Activated CD8-positive, alpha-beta memory T cell treated with anti-CD3 and anti-CD28 coated beads, Interleukin-2, amount 50 U/mL, for 24 hours (primary cell): ENCODE measurements around the gene LARGE1.

Source experiments
- DNase-seq: peaks from one replicate; pipeline ENCODE4 v3.0.0-alpha.2; 2020; ENCODE audit errors: extremely low read depth

The LARGE1 gene

DNA sequence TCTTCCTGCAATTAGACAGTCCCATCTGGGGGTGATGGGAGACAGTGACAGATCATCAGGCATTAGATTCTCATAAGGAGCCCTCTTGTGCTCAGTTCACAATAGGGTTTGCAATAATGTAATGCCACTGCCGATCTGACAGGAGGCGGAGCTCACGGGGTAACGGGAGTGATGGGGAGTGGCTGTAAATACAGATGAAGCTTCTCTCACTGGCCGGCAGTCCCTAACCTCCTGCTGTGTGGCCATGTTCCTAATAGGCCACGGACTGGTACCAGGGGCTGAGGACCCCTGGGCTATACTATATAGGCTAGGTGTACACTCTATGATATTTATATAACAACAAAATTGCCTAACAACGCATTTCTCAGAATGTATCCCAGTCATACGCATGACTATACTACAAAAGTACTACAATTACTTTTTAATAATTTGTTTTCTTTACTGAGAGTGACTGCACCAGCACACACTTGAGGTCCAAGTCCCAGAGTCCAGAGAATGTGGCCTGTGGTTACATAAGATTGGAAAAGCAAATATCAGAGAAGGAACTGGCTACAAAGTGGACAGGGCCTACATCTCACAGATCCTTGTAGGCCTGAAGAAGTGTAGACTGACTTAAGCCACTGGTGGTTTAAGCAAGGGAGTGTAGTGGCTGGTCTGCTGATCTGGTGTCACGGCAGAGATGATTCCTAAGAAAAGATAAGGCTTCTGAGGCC lies 200.0 kb downstream of the LARGE1 start:
- DNase-seq = no peak

GRCh38 chr22:33717694-33718396 lies 202.4 kb downstream of the LARGE1 start:
- no peak for DNase-seq

DNA sequence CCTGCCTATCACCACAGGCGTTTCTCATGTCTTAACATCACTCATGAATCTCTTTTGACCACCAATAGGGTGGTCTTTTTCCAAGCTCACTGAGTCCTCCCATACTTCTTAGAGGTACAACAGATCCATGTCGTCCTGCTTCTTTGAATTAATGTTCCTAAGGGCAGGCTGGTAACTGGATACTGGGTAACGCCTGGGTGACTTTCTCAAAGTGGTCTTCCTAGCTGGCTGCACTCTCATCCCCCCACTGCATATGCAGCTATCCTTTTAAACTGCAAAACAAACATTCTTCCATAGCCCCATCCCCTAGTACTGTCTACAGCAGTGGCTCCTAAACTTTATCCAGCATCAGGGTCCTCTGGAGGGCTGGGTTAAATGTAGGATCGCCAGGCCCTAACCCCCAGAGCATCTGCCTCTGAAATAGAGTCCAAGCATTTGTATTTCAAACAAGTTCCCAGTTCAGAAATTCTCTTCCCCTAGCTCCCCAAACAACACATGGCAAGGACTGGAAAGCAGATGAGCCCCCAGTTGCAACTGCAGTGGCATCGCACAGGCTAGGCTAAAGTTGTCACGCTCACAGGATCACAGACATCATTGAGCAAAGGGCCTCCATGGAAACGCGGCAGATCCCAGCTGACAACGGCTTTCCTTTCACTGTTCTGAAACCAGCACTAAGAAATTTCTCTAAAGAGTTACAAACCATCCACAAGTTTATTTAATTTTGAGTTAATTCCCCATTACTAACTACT lies 204.9 kb downstream of the LARGE1 start:
- no peak for DNase-seq

DNA sequence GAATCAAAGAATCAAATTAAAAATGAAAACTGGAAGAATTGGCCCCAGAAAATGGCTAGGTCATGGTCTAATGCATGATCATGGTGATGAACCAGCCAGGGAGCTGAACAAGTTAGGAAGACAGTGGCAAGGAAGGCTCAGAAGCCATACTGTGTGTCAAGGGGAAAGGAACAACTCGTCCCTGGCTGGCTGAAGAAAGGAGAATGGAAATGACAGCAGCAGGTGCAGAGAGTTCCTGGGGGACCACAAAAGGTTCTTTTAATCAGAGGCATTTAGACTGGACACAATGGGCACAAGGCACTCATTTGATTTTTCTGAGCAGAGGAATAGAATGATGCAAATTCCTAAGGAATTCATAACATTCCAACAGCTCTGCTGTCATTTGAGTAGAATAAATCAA lies 209.9 kb downstream of the LARGE1 start:
- no peak for DNase-seq

DNA sequence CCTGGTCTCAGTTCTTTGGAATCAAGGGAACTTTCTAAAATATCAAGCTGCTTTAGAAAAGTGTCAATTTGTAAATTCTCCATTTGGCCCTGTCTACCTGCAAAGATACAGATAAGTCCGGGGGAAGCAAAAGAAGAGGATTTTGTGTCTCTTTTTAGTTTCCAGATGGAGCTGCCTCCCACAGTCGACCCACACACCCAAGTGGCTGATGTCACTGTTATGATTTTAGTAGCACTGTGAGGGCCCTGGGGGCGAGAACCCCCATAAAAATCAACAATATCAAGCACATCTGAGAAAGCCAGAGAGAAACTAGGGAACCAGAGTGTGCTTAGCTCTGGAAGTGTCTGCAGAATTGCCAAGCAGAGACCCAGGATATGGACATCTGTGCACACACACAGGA lies 212.7 kb downstream of the LARGE1 start:
- no peak for DNase-seq

DNA sequence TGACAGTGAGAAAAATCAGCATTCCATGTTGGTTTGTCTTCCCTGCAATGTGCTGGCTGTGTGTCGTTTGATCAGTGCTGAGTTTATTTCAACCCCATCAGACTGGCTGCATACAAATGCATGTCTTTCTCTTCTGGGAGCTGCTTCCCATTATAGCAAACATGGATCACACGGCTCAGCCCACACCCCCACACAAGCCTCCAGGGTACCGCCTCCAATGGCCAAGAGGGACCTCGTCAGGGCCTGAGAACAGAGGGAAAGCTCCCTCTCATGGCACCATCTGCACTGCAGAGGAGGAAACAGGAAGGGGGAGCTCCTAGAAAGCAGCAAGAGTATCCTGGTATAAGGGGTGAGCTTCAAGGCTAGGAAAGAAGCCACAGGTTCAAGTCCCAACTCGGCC lies 214.2 kb downstream of the LARGE1 start:
- DNase-seq = no peak

DNA sequence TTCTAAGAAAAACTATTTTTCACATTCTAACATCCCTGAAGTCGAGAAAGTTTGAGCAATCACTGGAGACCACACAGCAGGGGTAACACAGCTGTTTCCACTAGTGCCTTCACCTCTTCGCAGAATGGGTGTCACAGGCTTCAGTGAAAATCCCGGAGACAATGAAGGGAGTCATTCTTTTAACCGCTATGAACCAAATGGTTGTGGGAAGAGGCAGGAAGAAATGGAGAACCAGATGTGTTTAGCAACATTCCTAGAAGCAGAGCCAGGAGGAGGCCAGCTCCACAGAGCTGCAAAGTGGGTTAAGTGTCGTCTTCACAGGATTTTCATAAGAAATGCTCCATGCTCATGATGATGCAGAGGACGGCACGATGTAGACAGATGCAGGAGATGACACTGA lies 221.1 kb downstream of the LARGE1 start:
- no peak for DNase-seq

DNA sequence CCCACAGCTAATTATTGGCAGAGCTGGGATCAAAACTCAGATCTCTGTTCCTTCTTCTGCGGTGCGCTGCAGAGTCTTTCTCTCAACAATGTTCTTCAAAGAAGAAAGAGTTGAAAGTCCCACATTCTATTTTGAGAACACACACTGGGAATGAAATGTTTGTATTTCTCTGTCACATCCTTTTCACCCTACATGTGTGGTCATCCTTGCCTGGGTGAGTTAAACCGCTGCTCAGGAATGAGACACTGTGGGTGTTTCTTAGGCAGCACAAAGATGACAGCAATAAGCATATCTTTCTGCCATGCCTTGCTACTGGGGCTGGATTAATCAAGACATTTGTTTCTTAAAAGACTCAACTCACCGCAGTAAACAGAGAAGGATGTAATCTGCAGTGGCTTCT lies 222.6 kb downstream of the LARGE1 start:
- no peak for DNase-seq

GRCh38 chr22:33691057-33691630 lies 229.1 kb downstream of the LARGE1 start:
- DNase-seq = no peak

- no peak for DNase-seq
Observed at GRCh38 chr22:33688903-33689302, 231.4 kb downstream of the LARGE1 start.

- DNase-seq = no peak
Observed at GRCh38 chr22:33687464-33687863, 232.8 kb downstream of the LARGE1 start.

GRCh38 chr22:33684087-33684486 lies 236.2 kb downstream of the LARGE1 start:
- no peak for DNase-seq

- DNase-seq = no peak
Observed at GRCh38 chr22:33682927-33683326, 237.3 kb downstream of the LARGE1 start.

- DNase-seq = no peak
Observed at GRCh38 chr22:33680632-33681031, 239.6 kb downstream of the LARGE1 start.

- no peak for DNase-seq
Observed at GRCh38 chr22:33678523-33678922, 241.8 kb downstream of the LARGE1 start.

DNA sequence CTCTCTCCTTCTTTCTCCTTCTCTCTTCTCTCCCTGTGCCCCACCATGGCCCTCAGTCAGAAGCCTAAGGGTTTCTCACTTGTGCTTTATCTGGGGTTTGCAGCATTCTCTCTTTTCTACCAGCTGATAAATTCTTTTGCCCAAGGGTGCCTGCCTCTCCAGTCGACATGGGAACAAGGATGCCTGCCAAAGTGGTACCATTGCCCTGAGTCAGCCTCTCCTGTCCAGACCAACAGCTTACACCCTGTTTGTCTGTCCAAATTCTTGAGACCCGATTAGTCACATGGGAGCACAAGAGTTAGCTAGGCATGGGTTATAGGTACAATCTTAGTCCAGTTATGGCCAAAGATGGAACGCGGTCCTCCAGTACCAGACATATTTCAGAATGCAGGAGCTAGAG lies 242.7 kb downstream of the LARGE1 start:
- DNase-seq = no peak

DNA sequence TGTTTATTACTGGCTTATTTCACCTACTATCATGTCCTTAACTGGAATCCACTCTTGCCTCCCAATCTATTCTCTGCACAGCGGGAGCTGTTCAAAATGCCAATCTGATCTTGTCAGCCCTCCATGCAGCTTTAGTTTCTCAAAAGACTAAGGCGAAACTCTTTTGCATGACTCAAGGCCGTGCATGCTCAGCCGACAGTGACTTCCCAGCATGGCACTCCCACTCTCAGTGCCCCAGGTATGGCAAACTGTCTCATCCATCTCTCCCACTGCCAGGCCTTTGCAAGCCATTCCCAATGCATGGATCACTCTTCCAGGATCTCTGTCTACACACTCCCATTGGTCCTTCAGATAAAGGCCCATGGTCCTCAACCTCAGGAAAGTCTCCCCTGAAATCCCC lies 245.9 kb downstream of the LARGE1 start:
- no peak for DNase-seq

DNA sequence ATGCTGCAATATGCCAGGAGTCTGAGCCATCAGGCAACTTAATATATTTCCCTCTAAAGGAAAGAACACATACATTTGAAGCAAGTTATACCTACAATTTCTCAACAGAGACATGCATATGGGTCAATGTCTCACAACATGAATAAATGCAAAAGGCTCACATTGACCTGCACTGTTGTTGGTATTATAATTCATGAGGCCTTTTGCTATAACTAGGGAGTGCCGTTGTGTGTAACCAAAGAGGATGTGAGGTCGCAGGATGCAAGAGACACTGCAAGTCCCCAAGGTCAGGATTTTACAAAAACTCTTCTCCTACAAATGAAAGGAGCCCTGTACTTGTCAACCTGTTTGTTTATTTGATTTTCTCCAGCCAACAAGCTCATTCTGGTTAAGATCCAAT lies 250.5 kb downstream of the LARGE1 start:
- DNase-seq = no peak

DNA sequence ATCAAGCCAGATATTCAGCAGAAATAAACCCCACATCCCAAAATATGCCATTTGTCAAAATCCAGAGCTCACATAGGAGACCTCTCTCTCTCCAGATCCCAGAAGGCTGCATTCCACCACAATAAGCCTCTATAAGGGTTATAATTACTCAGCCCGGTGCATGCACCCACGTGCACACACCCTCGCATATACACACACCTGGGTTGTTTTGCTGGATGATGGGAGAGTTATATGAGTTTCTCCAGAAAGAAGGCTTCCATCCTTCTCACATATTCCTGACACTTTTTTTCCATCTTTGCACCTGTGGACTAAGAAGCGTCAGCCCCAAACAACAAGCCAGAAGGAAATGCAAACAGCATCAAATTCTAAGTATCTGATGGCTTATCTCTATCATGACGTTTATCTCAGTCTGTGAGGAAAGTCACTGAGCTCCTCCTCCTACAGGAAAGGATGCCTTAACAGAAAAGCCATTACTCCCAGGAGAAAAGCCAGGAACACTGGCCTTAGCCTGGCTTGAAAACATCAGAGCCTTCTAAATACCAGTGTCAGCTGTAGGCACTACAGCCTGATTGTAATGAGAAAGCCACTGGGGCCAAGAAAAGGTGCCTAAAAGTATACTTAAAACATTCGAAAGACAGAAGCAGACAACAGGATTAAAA lies 253.2 kb downstream of the LARGE1 start:
- no peak for DNase-seq

DNA sequence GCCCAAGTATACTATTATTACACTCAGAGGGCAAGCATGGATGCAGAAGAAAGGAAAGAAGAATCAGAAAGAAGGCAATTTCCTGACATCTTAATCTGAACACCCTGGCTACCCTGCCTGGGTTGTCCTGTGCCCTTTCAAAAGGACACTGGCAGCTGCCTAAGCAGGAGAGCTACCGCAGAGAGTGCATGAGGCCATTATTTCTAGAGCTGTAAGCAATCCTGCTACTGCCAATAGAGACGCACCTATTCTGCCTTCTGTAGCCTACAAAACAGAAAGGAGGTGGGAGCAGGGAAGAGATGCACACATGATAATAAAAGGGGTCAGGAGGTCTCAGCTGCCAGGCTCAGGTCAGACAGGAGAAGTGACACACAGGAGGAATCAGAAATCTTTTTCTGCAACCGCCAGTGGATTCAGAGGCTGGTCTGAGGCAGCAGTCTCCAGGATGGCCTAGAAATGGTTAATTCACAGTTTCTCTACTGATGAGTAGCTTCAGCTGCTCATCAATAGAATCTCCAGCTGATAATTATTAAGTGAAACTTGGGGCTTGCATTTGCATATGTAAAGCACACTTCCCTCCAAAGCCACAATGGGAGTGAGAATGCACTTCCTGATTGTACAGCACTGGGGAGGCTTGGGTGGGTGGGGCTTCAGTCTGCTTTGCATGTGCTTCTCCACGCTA lies 253.9 kb downstream of the LARGE1 start:
- DNase-seq = no peak

- DNase-seq = no peak
Observed at GRCh38 chr22:33659448-33659847, 260.8 kb downstream of the LARGE1 start.
